Endothelial cell of umbilical vein (primary cell): ENCODE results near the gene MINDY3. TPM values are rescaled to one million over a fixed set of nuclear protein-coding genes. Genes with fewer than 3 reads are reported as not detected.

Source experiments
- BruUV-seq: library from RNA; stranded (reverse); fragments of 400-500 nt; replicated peaks from 2 replicates; lab custom pipeline; 2021; lab: Mats Ljungman, UMichigan
- CTCF ChIA-PET: fragments of 300-600, 350-600 bp; sonication (Branson Sonifier 250); formaldehyde crosslinking; loops from one replicate; lab custom pipeline; 2021; ENCODE audit warnings: antibody characterized with exemption, inconsistent platforms; lab: Charles Lee
- POLR2A ChIA-PET: fragments of 300-600, 350-600 bp; sonication (Branson Sonifier 250); formaldehyde crosslinking; loops from one replicate; lab custom pipeline; 2021; ENCODE audit warnings: antibody characterized with exemption, inconsistent platforms; lab: Charles Lee
- DNase-seq: peaks from one replicate; pipeline ENCODE4 v3.0.0-alpha.2; 2011; ENCODE audit warnings: low read depth, low spot score
- FAIRE-seq: peaks from 2 replicates; lab custom pipeline; 2011; peaks lifted over from hg19 to GRCh38; lab: Jason Lieb, UNC
- H2AFZ ChIP-seq: 2 replicates; pipeline ENCODE4 v1.6.0; 2012; ENCODE audit warnings: low read depth, low read length, control low read depth, inconsistent platforms
- H3K27ac ChIP-seq: 2 replicates; pipeline ENCODE4 v1.5.1; 2011; ENCODE audit warnings: low read depth, mild to moderate bottlenecking, control low read depth, low read length, moderate library complexity; ENCODE audit not compliant: insufficient read depth
- H3K27me3 ChIP-seq, 2 experiments: 2 replicates each; pipeline versions ENCODE4 v1.6.0 to v1.6.1; 2011; ENCODE audit warnings: low read length in 2 of 2, mixed read lengths in 1 of 2; ENCODE audit not compliant: control insufficient read depth in 2 of 2, insufficient read depth in 2 of 2
- H3K36me3 ChIP-seq, 2 experiments: 2 replicates in 1 of 2; 3 replicates in 1 of 2; pipeline ENCODE4 v1.5.1; 2011; ENCODE audit warnings: low read length in 2 of 2, mild to moderate bottlenecking in 1 of 2, moderate library complexity in 1 of 2; ENCODE audit not compliant: control insufficient read depth in 2 of 2, insufficient read depth in 2 of 2; ENCODE audit errors: extremely low read depth in 1 of 2
- H3K4me1 ChIP-seq: 3 replicates; pipeline ENCODE4 v1.5.1; 2011; ENCODE audit warnings: mild to moderate bottlenecking, low read length; ENCODE audit not compliant: control insufficient read depth, insufficient read depth; ENCODE audit errors: extremely low read depth
- H3K4me2 ChIP-seq: 2 replicates; pipeline ENCODE4 v1.6.1; 2011; ENCODE audit warnings: low read length, control low read depth, mixed read lengths; ENCODE audit not compliant: insufficient read depth
- H3K4me3 ChIP-seq, 3 experiments: fragments of 200-600 bp in 1 of 3; sonication (generic), shearing (Covaris generic) in 1 of 3; replicated peaks in 1 of 3; 2 replicates each; pipeline ENCODE4 v1.5.1; 2011 to 2016; ENCODE audit warnings: control low read depth in 3 of 3, low read length in 3 of 3, mild to moderate bottlenecking in 2 of 3, inconsistent platforms in 1 of 3, low read depth in 1 of 3, moderate library complexity in 1 of 3; ENCODE audit not compliant: insufficient read depth in 1 of 3
- H3K79me2 ChIP-seq: 2 replicates; pipeline ENCODE4 v1.6.0; 2012; ENCODE audit warnings: low read length, inconsistent platforms; ENCODE audit not compliant: control insufficient read depth, insufficient read depth
- H3K9ac ChIP-seq: replicated peaks from 2 replicates; pipeline ENCODE3; 2011; ENCODE audit warnings: low read length, control low read depth; ENCODE audit not compliant: insufficient read depth; ENCODE audit errors: extremely low read depth
- H3K9me1 ChIP-seq: replicated peaks from 3 replicates; pipeline ENCODE4 v1.6.0; 2011; ENCODE audit warnings: mild to moderate bottlenecking, low read length; ENCODE audit not compliant: control insufficient read depth, insufficient read depth; ENCODE audit errors: extremely low read depth
- H3K9me3 ChIP-seq: replicated peaks from 2 replicates; pipeline ENCODE4 v1.5.1; 2012; ENCODE audit warnings: low read length, inconsistent platforms; ENCODE audit not compliant: control insufficient read depth, insufficient read depth
- H4K20me1 ChIP-seq: replicated peaks from 2 replicates; pipeline ENCODE3; 2011; ENCODE audit warnings: mild to moderate bottlenecking, low read length; ENCODE audit not compliant: control insufficient read depth, insufficient read depth; ENCODE audit errors: extremely low read depth
- EZH2 ChIP-seq: IDR thresholded peaks from 2 replicates; pipeline ENCODE4 v1.6.1; 2012; ENCODE audit warnings: borderline replicate concordance, low read depth, mild to moderate bottlenecking, moderate library complexity, low read length, inconsistent platforms; ENCODE audit not compliant: severe bottlenecking
- FOS ChIP-seq: IDR thresholded peaks from 2 replicates; pipeline ENCODE4 v1.6.1; 2011; ENCODE audit warnings: mild to moderate bottlenecking, low read length, moderate library complexity, borderline replicate concordance; ENCODE audit not compliant: insufficient read depth
- GATA2 ChIP-seq: IDR thresholded peaks from 2 replicates; pipeline ENCODE4 v1.7.0; 2011; ENCODE audit warnings: low read depth, mild to moderate bottlenecking, moderate library complexity, mixed read lengths, low read length; ENCODE audit not compliant: insufficient read length, insufficient read depth
- JUN ChIP-seq: IDR thresholded peaks from 2 replicates; pipeline ENCODE4 v1.6.1; 2011; ENCODE audit warnings: borderline replicate concordance, low read depth; ENCODE audit not compliant: insufficient read length, insufficient read depth
- MYC ChIP-seq: IDR thresholded peaks from one replicate; pipeline ENCODE4 v1.6.1; 2011; ENCODE audit warnings: mild to moderate bottlenecking, low read depth, low read length
- POLR2A ChIP-seq: IDR thresholded peaks from 2 replicates; pipeline ENCODE4 v1.6.1; 2012; ENCODE audit warnings: low read depth, mild to moderate bottlenecking, control low read depth, low read length
- POLR2AphosphoS5 ChIP-seq: IDR thresholded peaks from 2 replicates; pipeline ENCODE4 v1.6.1; 2012; ENCODE audit warnings: low read depth, mild to moderate bottlenecking, control low read depth, low read length, moderate library complexity; ENCODE audit not compliant: insufficient read depth
- dilution Hi-C: fragments of 300-500 bp; cut with MboI; formaldehyde crosslinking; loops from one replicate; pipeline ENCODE4 v1.15.0; 2019; ENCODE audit warnings: low sequenced_read_pairs; ENCODE audit not compliant: extremely low pct_ligation_motif_present
- intact Hi-C: fragments of 100-400 bp; cut with micrococcal nuclease; formaldehyde crosslinking; loops from one replicate; pipeline ENCODE4 v1.10.0; 2022
- polyA plus RNA-seq, 4 experiments: library from polyadenylated mRNA; depleted of rRNA in 3 of 4; stranded (reverse) in 3 of 4; unstranded in 1 of 4; fragments of >200 nt; gene quantifications; 2 replicates each; pipeline versions ENCODE4 v1.2.1 to v1.2.3, GENCODE V29; 2011 to 2012; ENCODE audit warnings: missing spikeins in 1 of 4
- total RNA-seq: library from RNA; stranded (reverse); gene quantifications from 2 replicates; pipeline ENCODE4 v1.2.3, GENCODE V29; 2021
- TF ChIP-seq, protein P1 (sequence below), 2 donors: IDR thresholded peaks; 1 replicate in 1 of 2; 2 replicates in 1 of 2; pipeline ENCODE4 v1.5.1; 2011; ENCODE audit warnings: low read length in 2 of 2, mild to moderate bottlenecking in 2 of 2, moderate library complexity in 2 of 2, control low read depth in 1 of 2, inconsistent platforms in 1 of 2, low read depth in 1 of 2; ENCODE audit not compliant: insufficient read depth in 1 of 2; ENCODE audit errors: extremely low read depth in 1 of 2
- TF ChIP-seq, protein P2 (sequence below): IDR thresholded peaks from 2 replicates; pipeline ENCODE4 v1.6.1; 2011; ENCODE audit not compliant: insufficient read depth, insufficient read length

The MINDY3 gene
- total and polyA plus RNA-seq, 2 donors (not counting 3 experiments of a cell fraction or from before 2014, with no cell fraction given): 7.5 to 20.2 TPM

DNA sequence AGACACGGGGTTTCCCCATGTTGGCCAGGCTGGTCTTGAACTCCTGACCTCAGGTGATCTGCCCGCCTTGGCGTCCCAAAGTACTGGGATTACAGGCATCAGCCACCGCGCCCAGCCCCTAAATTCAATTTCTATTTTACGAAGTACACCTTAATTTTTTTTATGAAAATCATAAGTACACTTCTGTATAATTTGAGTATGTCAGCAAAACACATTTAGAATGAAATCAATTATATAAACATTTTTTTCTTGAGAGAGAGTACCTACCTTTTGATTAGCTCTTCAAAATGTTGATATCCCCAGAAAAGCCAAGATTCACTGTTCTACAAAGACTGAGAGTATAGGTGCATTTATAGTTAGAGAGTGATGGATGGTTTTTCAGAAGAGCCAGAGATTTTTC lies 120.0 kb downstream of the MINDY3 start:
- TF ChIP-seq GATA2: no peak
- TF ChIP-seq POLR2A: no peak
- TF ChIP-seq JUN: no peak
- intact Hi-C loops (no loop called here), dilution Hi-C loops (no loop called here)
- Histone ChIP-seq H3K4me1 (no peaks in the 10 kb centered on the region), H3K79me2 (no peaks in the 10 kb centered on the region), H2AFZ (no peak overlapping the region), H3K27ac (no peak overlapping the region), H3K9ac (no peak overlapping the region), H3K9me1 (no peaks in the 10 kb centered on the region), H3K9me3 (no peaks in the 10 kb centered on the region), H3K27me3 (peaks cover 3% of the 10 kb centered on the region in 2 experiments), H4K20me1 (no peaks in the 10 kb centered on the region), H3K4me2 (no peak overlapping the region), H3K4me3 (no peak overlapping the region), H3K36me3 (no peaks in the 10 kb centered on the region)
- no TSS peak for BruUV-seq
- ChIA-PET CTCF (interaction anchor here (0.8 to 3.2 kb wide), 5 partner anchors 21 to 312 kb away, joined by 3 to 14 read pairs (median 4); partner anchors contain the start of gene ITGA8), POLR2A (no interaction called here)
- no peak for DNase-seq
- no peak for FAIRE-seq

DNA sequence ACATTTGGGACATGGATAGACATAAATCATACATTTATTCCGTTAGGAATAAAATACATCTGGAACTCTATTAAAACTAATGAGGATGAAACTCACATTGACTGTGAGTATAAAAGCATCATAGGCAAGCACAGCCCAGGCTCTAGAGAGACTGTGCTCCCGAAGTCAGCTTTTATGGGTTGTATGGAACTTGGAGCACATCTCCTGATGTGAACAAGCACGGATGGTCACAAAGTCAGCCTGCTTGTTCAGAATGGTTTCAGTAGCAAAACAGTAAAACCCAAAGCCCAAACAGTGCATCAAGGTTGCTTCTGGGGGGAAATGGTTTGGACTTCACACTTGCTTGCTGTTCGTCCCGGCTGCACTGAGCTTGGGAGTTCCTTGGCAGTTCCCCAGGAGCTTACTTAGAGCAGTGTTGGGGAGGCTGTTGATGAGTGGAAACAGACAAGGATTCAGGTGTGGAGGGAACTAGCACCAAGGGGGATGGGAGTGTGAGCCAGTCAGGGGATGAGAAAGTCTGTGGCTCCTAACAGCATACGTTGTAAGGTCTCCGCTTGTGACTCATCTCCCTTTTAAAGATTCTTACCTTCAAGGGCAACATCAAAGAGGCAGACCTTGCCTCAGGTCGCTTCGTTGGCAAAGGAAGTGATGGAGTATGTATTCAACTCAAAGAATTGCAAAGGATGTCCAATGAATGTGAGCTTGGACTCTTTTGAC lies 120.9 kb downstream of the MINDY3 start:
- FAIRE-seq: no peak
- no peak for DNase-seq
- H4K20me1 ChIP-seq: no peaks in the 10 kb centered on the region
- no peak overlapping the region for H3K9ac ChIP-seq
- H3K4me1 ChIP-seq: no peaks in the 10 kb centered on the region
- no peak overlapping the region for H3K27ac ChIP-seq
- TF ChIP-seq FOS (no peak), EZH2 (no peak), GATA2 (no peak), MYC (no peak), POLR2A (no peak), POLR2AphosphoS5 (no peak), JUN (no peak)
- TF ChIP-seq, protein P1, sequence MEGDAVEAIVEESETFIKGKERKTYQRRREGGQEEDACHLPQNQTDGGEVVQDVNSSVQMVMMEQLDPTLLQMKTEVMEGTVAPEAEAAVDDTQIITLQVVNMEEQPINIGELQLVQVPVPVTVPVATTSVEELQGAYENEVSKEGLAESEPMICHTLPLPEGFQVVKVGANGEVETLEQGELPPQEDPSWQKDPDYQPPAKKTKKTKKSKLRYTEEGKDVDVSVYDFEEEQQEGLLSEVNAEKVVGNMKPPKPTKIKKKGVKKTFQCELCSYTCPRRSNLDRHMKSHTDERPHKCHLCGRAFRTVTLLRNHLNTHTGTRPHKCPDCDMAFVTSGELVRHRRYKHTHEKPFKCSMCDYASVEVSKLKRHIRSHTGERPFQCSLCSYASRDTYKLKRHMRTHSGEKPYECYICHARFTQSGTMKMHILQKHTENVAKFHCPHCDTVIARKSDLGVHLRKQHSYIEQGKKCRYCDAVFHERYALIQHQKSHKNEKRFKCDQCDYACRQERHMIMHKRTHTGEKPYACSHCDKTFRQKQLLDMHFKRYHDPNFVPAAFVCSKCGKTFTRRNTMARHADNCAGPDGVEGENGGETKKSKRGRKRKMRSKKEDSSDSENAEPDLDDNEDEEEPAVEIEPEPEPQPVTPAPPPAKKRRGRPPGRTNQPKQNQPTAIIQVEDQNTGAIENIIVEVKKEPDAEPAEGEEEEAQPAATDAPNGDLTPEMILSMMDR (IDR thresholded peaks at IDR 0.05; ENCODE audit: extremely low read depth in 1 of 2, insufficient read depth in 1 of 2, low read depth in 1 of 2, low read length in 2 of 2): no peak
- TF ChIP-seq, protein P2, sequence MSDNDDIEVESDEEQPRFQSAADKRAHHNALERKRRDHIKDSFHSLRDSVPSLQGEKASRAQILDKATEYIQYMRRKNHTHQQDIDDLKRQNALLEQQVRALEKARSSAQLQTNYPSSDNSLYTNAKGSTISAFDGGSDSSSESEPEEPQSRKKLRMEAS: no peak
- intact Hi-C loops (no loop called here), dilution Hi-C loops (no loop called here)
- H2AFZ ChIP-seq: no peak overlapping the region
- no peaks in the 10 kb centered on the region for H3K79me2 ChIP-seq
- H3K9me1 ChIP-seq: no peaks in the 10 kb centered on the region
- no TSS peak for BruUV-seq
- peaks cover 3% of the 10 kb centered on the region in 2 experiments for H3K27me3 ChIP-seq
- no peaks in the 10 kb centered on the region for H3K9me3 ChIP-seq
- CTCF ChIA-PET: interaction anchor here (1.0 to 1.5 kb wide), 3 partner anchors 10 to 154 kb away, joined by 3 to 4 read pairs (median 3); partner anchors contain the start of gene ITGA8
- POLR2A ChIA-PET: no interaction called here
- no peaks in the 10 kb centered on the region for H3K36me3 ChIP-seq
- no peak overlapping the region for H3K4me2 ChIP-seq
- no peak overlapping the region for H3K4me3 ChIP-seq
